ENCODE data around the gene PIH1D2.
"Not testable (repeated sequence)": the region's sequence is repeated elsewhere in the genome, so short reads cannot be mapped to it uniquely, and the experiment has no call there.

Gene PIH1D2

DNA sequence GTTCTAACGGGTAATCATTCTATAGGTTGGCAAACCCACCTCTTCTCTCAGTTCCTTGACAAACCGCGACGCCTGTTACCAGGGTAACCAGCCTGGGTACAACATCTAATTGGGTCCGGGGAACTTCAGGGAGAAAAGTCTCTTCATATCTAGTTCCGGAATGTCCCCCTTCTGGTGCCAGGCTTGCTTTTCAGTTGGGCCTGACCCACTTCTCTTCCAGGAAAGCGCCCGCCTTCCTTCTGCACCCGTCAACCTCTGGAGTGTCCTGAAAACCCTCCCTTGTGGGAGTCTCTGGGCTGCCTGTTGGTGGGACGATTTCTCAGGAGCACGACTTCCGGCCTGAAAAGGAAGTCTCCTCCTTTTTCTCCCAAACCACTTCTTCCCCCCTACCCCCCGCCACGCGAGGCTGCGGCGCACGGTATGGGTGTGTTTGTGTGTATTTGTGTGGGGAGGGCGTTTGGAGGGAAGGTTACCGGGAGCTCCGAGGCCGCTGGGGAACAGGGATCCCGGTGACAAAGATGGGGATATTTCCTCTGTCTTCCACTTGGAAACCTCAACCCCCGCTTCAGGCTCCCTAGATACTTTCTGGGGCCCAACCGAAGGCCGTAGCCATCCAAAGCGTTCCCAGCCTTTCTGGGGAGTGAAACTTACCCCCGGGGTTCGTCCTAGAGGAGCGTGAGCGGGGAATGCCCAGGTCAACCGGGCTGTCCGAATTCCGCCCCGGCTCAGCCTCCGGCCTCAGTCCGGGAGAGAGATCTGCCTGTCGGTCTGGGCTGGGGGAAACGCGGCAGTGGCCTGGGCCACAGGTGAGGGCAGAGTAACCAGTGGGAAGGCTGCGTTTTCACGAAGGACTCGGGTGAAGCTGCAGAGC is at the start of gene PIH1D2, which contains the start of gene NKAPD1:
Gene PIH1D2 (minus strand): TSS at position 77 of the 871 bp plus-strand sequence. CDS start 843 bp downstream, outside the sequence.
Gene NKAPD1 (plus strand): TSS at position 359 of the 871 bp plus-strand sequence. CDS start 1,276 bp downstream, outside the sequence.
- DNase-seq: peak; percentile 9 to 77

- no peak for DNase-seq
Observed at GRCh38 chr11:112123129-112123528, 49.3 kb upstream of the PIH1D2 start.

GRCh38 chr11:112121981-112122615 is 48.3 kb upstream of the PIH1D2 start:
- no peak for DNase-seq

DNA sequence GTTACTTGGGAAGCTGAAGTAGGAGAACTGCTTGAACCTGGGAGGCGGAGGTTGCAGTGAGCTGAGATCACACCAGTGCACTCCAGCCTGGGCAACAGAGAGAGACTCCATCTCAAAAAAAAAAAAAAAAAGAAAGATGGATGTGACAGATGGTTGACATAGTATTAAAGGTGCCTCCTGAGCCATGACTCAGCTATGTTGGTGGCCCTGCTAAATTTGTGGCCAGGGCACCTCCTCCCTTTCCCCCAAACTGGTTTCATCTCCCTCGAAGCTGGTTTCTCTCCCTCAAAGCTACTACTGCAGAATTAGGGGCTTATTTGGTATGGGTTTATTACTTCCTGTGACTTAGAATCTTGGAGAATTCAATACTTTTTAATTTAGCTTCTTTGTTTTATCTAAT is 44.4 kb upstream of the PIH1D2 start:
- DNase-seq: no peak

DNA sequence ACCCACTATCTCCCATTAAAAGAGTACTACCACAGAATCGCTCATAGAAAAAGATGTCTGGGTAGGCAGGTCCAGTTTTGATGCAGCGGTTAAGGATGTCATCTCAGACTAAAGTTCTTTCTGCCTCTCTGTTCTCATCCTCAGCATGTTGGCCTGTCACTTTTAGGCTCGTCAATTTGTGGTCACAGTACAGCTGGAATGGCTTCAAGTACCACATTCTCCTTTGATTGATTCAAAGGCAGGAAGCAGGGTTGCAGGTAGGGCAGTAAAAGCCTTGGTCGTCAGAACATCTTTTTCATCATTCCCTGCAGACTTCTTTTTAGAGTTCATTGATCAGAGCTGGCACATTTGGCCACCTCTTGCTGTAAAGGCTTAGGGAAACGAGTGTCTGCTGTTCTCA is 41.6 kb upstream of the PIH1D2 start:
- no peak for DNase-seq

DNA sequence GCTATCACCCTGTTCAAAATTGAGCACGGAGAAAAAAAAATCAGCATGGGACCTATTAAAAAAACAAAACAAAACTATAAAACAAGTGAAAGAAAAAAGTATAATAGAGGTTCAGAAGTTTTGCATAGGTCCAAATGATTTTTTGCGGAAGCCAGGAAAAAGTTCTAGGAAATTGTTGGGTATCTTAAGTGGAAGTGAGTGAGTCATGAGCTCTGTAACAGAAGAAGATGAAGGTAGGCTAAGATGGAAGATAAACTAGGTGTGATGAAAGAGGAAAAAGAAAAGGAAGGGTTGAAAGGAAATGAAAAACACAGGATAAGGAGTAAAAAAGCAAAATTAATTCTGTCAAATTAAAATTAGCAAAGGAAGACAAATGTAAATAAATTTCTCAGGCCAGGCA is 40.6 kb upstream of the PIH1D2 start:
- no peak for DNase-seq

DNA sequence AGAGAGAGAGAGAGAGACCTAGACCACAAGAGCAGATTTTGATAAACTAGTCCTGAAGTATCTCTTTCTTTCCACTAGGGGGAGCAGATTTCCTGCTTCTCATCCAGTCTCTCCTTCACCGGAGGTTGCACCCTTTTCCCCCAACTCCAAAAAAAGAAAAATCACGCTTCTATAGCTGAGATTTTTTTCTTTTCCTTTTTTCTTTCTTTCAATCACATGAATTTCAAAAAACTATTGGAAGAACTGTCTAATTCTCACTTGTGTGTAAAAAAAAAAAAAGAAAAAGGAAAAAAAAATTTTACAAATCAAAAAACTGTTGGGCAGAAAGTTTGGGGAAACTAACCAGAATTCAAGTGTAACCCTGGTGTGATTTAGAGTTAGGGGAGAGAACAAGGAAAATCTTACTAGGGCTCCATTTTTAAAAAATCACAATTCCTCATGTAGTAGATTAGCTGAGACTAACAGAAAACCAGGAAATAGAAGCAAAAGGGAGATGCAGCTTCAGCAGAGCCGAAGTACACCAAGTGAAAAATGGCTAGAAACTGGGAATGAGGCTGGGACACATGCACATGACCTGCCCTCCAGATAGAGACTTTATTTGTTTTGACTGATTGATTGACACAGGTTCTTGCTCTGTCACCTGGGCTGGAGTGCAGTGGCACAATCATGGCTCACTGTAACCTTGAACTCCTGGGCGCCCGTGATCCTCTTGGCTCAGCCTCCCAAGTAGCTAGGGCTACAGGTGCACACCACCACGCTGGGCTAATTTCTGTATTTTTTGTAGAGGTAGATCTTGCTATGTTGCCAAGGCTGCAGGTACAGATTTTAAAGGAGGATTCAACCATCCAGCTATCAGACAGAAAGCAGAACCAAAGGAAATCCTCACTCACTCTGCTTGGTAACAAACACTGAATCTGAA is 40.0 kb upstream of the PIH1D2 start:
- peak in 1 of 2 experiments; percentile 10 for DNase-seq

GRCh38 chr11:112106070-112106469 is 32.3 kb upstream of the PIH1D2 start:
- no peak for DNase-seq

- DNase-seq: no peak
Observed at GRCh38 chr11:112103446-112103845, 29.6 kb upstream of the PIH1D2 start.

- DNase-seq: no peak
Observed at GRCh38 chr11:112100462-112100861, 26.6 kb upstream of the PIH1D2 start.

DNA sequence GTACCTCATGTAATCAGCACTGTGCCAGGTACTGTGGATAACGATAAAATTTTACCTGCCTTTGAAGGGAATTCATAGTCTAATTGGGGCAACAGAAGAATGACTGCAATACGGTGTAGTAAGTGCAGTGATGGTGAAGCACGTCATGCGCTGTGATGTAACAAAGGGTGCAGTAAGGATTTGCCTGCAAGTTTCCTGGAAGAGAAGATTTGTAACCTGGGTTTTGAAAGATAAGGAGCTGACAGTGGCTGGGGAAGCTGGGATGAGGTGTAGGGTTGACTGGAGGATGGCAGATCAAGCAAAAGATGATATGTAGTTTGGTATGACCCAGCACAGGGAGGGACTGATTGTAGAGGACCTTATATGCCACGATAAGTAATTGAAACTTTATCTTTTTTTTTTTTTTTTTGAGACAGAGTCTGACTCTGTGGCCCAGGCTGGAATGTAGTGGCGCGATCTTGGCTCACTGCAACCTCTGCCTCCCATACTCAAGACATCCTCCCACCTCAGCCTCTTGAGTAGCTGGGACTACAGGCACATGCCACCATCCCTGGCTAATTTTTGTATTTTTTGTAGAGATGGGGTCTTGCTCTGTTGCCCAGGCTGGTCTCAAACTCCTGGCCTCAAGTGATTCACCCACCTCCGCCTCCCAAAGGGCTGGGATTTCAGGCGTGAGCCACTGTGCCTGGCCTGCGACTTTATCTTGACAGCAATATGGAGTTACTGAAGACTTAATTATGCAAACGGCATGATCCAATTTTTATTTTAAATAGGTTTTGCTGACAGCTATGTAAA is 24.1 kb upstream of the PIH1D2 start:
- no peak for DNase-seq

DNA sequence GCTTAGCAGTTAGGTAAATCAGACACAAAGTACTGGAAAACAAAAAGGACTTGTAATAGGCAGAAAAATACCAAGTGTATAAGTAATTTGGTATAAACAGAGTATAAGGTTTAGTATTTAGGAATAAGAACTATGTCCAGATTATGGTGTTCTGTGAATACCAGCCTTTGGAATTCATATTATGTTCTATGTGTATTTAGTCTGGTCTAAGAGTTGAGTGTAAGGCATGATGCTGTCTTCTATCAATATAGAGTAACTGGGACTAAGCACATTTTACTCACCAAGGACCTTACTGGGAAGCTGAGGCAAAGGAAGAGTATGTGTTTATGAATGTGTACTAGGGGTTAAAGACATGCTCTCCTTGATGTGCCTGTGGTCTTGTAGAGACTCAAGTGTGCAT is 22.4 kb upstream of the PIH1D2 start:
- no peak for DNase-seq

DNA sequence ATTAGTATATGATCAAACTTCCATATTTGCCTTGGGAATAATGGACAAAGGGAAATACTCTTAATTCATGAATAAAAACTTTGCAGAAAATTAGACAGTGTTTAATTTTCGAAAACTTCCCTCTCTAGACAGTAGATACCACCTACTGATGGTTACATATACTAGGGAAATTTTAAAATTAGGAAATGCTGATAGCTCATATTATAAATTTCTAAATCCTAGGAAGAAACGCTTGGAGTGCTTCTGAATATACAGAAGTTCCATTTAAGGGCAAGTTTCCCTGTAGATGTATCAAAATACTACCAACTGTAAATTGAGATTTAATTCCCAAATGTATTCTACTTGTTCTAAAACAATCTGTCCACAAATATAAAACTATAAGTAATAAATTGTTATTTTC is 21.5 kb upstream of the PIH1D2 start:
- DNase-seq: not testable (repeated sequence)

DNA sequence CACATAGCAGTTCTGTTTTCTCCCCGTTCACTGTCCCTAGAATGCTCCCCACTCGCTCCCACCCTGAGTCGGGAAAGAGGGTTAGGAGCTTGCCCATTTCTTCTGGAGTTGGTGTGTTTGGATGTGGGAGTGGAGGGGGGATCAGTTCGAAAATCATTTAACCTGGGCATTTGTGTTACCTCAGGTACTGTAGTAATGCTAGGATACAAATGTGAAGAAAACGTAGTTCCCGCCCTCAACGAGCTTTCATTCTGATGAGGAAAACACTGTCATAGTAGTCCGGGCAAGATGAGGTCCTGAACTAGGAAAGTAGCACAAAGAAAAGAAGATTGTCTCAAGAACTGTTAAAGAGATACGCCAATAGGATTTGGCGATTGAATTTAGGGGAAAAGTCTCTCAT is 13.4 kb upstream of the PIH1D2 start:
- DNase-seq: no peak

GRCh38 chr11:112086422-112087191 is 12.8 kb upstream of the PIH1D2 start, which contains the start of the genes SDHD and TIMM8B:
Gene SDHD, plus strand, starts transcription at chr11:112086873. Its CDS starts 35 bp downstream, at chr11:112086908.
Gene TIMM8B, minus strand, starts transcription at chr11:112086756. Its CDS starts 33 bp downstream, at chr11:112086723.
- peak; percentile 64 to 85 for DNase-seq

DNA sequence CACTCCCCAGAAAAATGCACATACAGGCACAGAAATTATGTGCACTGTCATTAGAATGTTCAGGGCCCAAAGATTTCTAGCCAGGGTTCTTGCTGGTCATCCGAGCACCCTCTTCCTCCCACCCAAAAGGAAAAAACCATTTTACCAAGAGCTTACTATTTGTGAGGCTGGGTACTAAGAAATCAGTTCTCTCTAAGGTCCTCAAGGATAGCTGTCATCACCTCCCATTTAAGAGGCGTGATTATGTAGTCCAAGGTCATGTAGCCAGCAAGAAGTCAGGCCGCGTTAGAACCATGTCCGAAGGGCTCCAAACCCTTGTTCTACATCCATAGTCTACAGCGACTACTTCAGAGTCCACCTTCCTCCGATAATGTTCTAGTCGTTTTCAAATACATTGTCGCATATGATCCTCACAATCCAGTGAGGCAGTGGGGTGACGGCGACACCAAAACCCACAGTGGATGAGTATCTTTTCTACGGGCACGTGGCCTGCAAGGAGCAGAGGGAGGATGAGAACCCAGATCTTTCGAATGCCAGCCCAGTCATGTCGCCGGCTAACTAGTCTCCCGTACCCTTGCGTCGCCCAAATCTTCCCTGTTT is 12.1 kb upstream of the PIH1D2 start:
- no peak for DNase-seq

- no peak for DNase-seq
Observed at GRCh38 chr11:112082729-112083128, 8.9 kb upstream of the PIH1D2 start.

GRCh38 chr11:112062923-112063322 is 10.9 kb downstream of the PIH1D2 start:
- no peak for DNase-seq

- no peak for DNase-seq
Observed at GRCh38 chr11:112058103-112058502, 15.7 kb downstream of the PIH1D2 start.

DNA sequence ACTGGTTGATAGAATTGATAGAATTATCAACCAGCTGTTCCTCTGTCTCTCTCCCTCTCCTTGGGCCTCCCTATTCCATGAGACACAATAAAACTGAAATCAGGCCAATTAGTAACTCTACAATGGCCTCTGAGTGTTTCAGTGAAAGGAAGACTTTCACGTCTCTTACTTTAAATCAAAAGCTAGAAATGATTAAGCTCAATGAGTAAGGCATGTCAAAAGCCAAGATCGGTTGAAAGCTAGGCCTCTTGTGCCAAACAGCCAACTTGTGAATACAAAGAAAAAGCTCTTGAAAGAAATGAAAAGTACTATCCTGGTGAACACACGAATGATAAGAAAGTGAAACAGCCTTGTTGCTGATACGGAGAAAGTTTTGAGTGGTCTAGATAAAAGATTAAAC is 16.6 kb downstream of the PIH1D2 start:
- no peak for DNase-seq

DNA sequence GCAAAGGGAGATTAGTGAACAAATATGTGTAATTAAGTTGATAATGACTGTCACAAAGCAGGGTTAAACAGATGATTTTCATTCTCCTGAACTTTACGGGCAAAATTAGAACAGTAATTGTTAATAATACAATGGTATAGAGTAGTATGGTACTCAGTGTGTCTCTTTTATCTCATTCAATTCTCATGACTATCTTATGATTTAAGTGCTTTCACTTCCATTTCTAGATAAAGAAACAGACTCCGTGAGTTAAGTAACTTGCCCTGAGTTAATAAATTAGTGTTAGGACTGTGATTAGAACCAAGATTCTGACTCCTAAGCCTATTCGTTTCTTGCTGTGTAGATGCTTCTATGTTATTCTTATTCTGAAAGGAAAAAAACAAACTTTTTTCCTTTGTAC is 22.0 kb downstream of the PIH1D2 start:
- no peak for DNase-seq

Measured in cerebellar nuclear complex (tissue), 1 donor.